HCT116 (cell line): ENCODE results near the gene GPC5.

Source experiments
- CBX3 ChIP-seq: IDR thresholded peaks from 2 replicates; pipeline ENCODE4 v1.6.1; 2012; ENCODE audit warnings: low read depth
- POLR2AphosphoS5 ChIP-seq: IDR thresholded peaks from 2 replicates; pipeline ENCODE4 v1.6.1; 2011; ENCODE audit warnings: mild to moderate bottlenecking, low read depth, low read length, moderate library complexity
- TF ChIP-seq, protein P1 (sequence below), 3 experiments: fragments of 200-600 bp in 1 of 3; sonication (generic) in 1 of 3; IDR thresholded peaks in 2 of 3; conservative IDR thresholded peaks in 1 of 3; 2 replicates each; pipeline ENCODE4 v1.5.1; 2012 to 2017; ENCODE audit warnings: low read depth in 2 of 3, low read length in 2 of 3, antibody characterized with exemption in 1 of 3, borderline replicate concordance in 1 of 3, control low read depth in 1 of 3, mild to moderate bottlenecking in 1 of 3, mixed read lengths in 1 of 3, mixed run types in 1 of 3, moderate library complexity in 1 of 3; ENCODE audit not compliant: insufficient read depth in 1 of 3

DNA sequence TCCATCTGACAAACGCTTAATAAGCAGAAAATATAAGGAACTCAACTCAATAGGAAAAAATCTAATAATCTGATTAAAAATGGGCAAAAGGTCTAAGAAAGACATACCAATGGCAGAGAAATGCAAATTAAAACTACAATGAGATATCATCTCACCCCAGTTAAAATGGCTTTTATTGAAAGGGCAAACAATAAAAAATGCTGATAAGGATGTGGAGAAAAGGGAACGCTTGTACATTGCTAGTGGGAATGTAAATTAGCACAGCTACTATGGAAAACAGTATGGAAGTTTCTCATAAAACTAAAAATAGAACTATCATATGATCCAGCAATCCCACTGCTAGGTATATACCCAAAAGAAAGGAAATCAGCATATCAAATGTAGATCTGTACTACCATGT, 1319.4 kb downstream of the GPC5 start:
- TF ChIP-seq POLR2AphosphoS5 = no peak
- TF ChIP-seq, protein P1, sequence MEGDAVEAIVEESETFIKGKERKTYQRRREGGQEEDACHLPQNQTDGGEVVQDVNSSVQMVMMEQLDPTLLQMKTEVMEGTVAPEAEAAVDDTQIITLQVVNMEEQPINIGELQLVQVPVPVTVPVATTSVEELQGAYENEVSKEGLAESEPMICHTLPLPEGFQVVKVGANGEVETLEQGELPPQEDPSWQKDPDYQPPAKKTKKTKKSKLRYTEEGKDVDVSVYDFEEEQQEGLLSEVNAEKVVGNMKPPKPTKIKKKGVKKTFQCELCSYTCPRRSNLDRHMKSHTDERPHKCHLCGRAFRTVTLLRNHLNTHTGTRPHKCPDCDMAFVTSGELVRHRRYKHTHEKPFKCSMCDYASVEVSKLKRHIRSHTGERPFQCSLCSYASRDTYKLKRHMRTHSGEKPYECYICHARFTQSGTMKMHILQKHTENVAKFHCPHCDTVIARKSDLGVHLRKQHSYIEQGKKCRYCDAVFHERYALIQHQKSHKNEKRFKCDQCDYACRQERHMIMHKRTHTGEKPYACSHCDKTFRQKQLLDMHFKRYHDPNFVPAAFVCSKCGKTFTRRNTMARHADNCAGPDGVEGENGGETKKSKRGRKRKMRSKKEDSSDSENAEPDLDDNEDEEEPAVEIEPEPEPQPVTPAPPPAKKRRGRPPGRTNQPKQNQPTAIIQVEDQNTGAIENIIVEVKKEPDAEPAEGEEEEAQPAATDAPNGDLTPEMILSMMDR (IDR thresholded peaks at IDR 0.05 in 2 of 3, conservative IDR thresholded peaks at IDR 0.05 in 1 of 3; ENCODE audit: borderline replicate concordance in 1 of 3, insufficient read depth in 1 of 3, low read depth in 2 of 3, low read length in 2 of 3) = no peak
- TF ChIP-seq CBX3 = no peak
